Anterior cingulate cortex (tissue), 58 donors: ENCODE results near the gene PASD1.
"Not testable (repeated sequence)": the region's sequence is repeated elsewhere in the genome, so short reads cannot be mapped to it uniquely, and the experiment has no call there.

Experiments
- DNase-seq, 58 donors: peaks; one replicate each; lab custom pipeline; 2025; lab: John Stamatoyannopoulos, UW

Gene PASD1, protein sequence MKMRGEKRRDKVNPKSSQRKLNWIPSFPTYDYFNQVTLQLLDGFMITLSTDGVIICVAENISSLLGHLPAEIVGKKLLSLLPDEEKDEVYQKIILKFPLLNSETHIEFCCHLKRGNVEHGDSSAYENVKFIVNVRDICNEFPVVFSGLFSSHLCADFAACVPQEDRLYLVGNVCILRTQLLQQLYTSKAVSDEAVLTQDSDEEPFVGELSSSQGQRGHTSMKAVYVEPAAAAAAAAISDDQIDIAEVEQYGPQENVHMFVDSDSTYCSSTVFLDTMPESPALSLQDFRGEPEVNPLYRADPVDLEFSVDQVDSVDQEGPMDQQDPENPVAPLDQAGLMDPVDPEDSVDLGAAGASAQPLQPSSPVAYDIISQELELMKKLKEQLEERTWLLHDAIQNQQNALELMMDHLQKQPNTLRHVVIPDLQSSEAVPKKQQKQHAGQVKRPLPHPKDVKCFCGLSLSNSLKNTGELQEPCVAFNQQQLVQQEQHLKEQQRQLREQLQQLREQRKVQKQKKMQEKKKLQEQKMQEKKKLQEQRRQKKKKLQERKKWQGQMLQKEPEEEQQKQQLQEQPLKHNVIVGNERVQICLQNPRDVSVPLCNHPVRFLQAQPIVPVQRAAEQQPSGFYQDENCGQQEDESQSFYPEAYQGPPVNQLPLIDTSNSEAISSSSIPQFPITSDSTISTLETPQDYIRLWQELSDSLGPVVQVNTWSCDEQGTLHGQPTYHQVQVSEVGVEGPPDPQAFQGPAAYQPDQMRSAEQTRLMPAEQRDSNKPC

GRCh38 chrX:151563449-151563848 lies at the start of gene PASD1:
TSS of gene PASD1 (plus strand) at chrX:151563675. CDS start at chrX:151601554, 37,879 bp downstream.
- DNase-seq: no peak

- DNase-seq: no peak
Observed at GRCh38 chrX:151515237-151515636, 48.2 kb upstream of the PASD1 start.

GRCh38 chrX:151516538-151517187 lies 46.8 kb upstream of the PASD1 start:
- DNase-seq: no peak

- no peak for DNase-seq
Observed at GRCh38 chrX:151517421-151517820, 46.1 kb upstream of the PASD1 start.

GRCh38 chrX:151523351-151523750 lies 40.1 kb upstream of the PASD1 start:
- no peak for DNase-seq

GRCh38 chrX:151536571-151536970 lies 26.9 kb upstream of the PASD1 start:
- DNase-seq: no peak

DNA sequence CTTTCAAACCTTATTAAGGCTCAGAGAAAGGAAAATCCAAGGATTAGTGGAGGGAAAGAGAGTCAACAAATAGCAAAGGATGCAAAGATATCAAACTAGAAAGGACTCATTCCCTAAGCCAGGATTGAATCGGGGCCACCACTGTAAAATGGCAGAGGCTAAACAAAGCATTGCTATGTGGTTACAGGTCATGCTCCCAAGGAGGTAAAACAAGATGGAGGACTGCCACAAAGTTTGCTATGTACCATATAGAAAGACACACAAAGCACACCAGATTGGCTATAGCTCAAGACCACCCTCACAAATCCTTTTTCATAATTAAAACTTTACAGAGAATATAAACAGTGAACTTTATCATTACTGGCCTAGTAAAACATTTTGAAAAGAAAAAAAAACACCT lies 25.9 kb upstream of the PASD1 start:
- DNase-seq: no peak

DNA sequence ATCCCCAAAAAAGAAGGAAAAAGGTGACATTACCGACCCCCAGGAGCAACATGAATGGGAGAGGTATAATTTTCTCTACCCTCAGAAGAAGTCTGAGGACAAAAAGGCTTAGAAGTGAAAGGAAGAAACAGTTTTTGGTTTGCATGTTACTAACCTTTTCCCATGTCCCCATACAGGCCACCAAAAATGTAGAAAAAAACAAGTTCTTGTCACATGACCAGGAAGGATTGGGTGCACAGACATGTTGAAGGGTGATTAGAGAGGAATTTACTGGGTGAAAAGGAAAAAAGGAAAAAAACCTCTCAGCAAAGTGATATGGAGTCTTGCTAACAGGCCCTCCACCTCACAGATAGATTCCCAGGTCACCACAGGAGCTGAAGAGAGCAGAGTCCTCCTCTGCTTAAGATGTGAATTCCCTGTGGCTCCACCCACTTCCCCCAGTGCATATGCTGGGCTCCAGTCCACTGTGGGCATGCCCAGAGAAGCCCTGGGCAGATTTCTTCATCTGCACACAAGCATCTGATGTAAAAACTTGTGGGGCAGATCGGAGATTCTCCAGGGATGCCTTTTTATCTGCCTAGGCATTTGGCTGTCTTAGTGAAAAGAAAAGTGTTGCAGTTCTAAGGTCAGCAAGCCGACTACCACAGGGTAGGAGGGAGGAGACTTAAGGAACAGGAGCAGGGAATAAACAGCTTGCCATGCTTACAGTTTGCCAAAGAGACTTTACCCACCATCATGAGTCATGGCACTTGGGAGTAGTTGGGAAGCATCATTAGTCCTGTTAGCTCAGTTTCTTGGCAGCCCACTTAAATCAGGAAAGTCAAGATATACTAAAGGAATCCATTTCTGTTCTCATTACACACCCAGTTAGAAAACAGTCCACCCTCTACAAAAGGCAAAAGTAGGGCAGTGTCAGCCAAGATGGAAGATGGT lies 25.0 kb upstream of the PASD1 start:
- no peak for DNase-seq

DNA sequence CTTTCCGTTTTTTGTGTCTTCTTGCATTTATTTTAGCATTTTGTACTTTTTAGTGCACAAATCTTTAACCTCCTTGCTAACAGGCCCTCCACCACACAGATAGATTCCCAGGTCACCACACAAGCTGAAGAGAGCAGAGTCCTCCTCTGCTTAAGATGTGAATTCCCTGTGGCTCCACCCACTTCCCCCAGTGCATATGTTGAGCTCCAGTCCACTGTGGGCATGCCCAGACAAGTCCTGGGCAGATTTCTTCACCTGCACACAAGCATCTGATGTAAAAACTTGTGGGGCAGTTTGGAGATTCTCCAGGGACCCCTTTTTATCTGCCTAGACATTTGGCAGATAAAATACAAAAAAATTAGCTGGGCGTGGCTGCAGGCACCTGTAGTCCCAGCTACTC lies 19.8 kb upstream of the PASD1 start:
- DNase-seq: no peak

GRCh38 chrX:151546226-151546625 lies 17.2 kb upstream of the PASD1 start:
- not testable (repeated sequence) for DNase-seq

DNA sequence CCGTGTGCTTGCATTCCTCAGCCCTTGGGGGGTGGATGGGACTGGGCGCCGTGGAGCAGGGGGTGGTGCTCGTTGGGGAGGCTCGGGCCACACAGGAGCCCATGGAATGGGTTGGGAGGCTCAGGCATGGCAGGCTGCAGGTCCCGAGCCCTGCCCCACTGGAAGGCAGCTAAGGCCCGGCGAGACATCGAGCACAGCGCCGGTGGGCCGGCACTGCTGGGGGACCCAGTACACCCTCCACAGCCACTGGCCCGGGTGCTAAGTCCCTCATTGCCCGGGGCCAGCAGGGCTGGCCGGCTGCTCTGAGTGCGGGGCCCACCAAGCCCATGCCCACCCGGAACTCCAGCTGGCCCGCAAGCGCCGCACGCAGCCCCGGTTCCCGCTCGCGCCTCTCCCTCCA lies 12.3 kb upstream of the PASD1 start:
- not testable (repeated sequence) for DNase-seq

GRCh38 chrX:151552743-151553142 lies 10.7 kb upstream of the PASD1 start:
- no peak for DNase-seq

DNA sequence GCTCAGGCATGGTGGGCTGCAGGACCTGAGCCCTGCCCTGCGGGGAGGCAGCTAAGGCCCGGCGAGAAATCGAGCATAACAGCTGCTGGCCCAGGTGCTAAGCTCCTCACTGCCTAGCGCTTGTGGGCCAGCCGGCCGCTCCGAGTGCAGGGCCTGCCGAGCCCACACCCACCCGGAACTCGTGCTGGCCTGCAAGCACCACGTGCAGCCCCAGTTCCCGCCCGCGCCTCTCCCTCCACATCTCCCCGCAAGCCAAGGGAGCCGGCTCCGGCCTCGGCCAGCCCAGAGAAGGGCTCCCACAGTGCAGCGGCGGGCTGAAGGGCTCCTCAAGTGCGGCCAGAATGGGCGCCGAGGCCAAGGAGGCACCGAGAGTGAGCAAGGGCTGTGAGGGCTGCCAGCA lies 8.2 kb upstream of the PASD1 start:
- DNase-seq: not testable (repeated sequence)

DNA sequence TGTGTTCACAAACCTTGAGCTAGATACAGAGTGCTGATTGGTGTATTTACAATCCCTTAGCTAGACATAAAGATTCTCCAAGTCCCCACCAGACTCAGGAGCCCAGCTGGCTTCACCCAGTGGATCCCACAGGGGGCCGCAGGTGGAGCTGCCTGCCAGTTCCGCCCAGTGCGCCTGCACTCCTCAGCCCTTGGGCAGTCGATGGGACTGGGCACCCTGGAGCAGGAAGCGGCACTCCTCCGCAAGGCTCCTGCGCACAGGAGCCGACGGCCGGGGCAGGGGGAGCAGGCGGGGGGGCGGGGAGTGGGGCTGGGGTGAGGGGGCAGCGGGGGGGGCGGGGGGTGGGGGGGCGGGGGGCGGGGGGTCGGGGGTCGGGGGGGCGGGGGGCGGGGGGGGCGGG lies 990 bp upstream of the PASD1 start:
- not testable (repeated sequence) for DNase-seq

GRCh38 chrX:151563003-151563402 lies 472 bp upstream of the PASD1 start:
- not testable (repeated sequence) for DNase-seq

- no peak for DNase-seq
Observed at GRCh38 chrX:151564035-151564434, 560 bp downstream of the PASD1 start.

GRCh38 chrX:151566872-151567271 lies 3.4 kb downstream of the PASD1 start:
- DNase-seq: not testable (repeated sequence)

- no peak for DNase-seq
Observed at GRCh38 chrX:151570561-151570960, 7.1 kb downstream of the PASD1 start.

DNA sequence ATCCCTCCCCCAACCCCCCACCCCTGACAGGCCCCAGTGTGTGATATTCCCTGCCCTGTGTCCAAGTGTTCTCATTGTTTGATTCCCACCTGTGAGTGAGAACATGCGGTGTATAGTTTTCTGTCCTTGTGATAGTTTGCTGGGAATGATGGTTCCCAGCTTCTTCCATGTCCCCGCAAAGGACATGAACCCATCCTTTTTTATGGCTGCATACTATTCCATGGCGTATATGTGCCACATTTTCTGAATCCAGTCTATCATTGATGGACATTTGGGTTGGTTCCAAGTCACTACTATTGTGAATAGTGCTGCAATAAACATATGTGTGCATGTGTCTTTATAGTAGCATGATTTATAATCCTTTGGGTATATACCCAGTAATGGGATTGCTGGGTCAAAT lies 29.9 kb downstream of the PASD1 start:
- DNase-seq: not testable (repeated sequence)

- no peak for DNase-seq
Observed at GRCh38 chrX:151596282-151596681, 32.8 kb downstream of the PASD1 start.
